H7 (cell line): ENCODE data around the gene RNF111. TPM values are rescaled to one million over a fixed set of nuclear protein-coding genes. Genes with fewer than 3 reads are reported as not detected.
A peak's percentile ranks its signal among the peaks of the same experiment; 100 is the strongest.
"Not testable (repeated sequence)": the region's sequence is repeated elsewhere in the genome, so short reads cannot be mapped to it uniquely, and the experiment has no call there.

Experiments used
- DNase-seq: peaks from one replicate; pipeline ENCODE4 v3.0.0; 2012
- H3K27me3 ChIP-seq: 2 replicates; pipeline ENCODE4 v1.6.0; 2011; ENCODE audit warnings: mild to moderate bottlenecking, low read length; ENCODE audit not compliant: control insufficient read depth, insufficient read depth
- H3K36me3 ChIP-seq: replicated peaks from 2 replicates; pipeline ENCODE4 v1.5.1; 2011; ENCODE audit warnings: low read length; ENCODE audit not compliant: control insufficient read depth, insufficient read depth
- H3K4me3 ChIP-seq: 2 replicates; pipeline ENCODE4 v1.5.1; 2011; ENCODE audit warnings: low read depth, mild to moderate bottlenecking, control low read depth, low read length, moderate library complexity; ENCODE audit not compliant: insufficient read depth
- total RNA-seq: library from RNA; depleted of rRNA; stranded (reverse); fragments of >200 nt; shearing (Covaris generic); gene quantifications from 2 replicates; pipeline ENCODE4 v1.2.3, GENCODE V29; 2014

Gene RNF111
- total RNA-seq, 1 experiment from 2014 or later, result 13.8 TPM

GRCh38 chr15:59120937-59121336, 133.5 kb downstream of the RNF111 start:
- no peak for DNase-seq
- peaks cover 40% of the 10 kb centered on the region for H3K36me3 ChIP-seq

GRCh38 chr15:59124261-59124660, 136.8 kb downstream of the RNF111 start:
- no peak for DNase-seq
- no peaks in the 10 kb centered on the region for H3K27me3 ChIP-seq
- no peak overlapping the region for H3K4me3 ChIP-seq
- peaks cover 19% of the 10 kb centered on the region for H3K36me3 ChIP-seq

More at GRCh38 chr15:59120937-59121336, 133.5 kb downstream of the RNF111 start:
- no peak overlapping the region for H3K4me3 ChIP-seq
- H3K27me3 ChIP-seq, result no peaks in the 10 kb centered on the region

- not testable (repeated sequence) for DNase-seq, H3K27me3 ChIP-seq, H3K4me3 ChIP-seq
- H3K36me3 ChIP-seq, result peaks cover 19% of the 10 kb centered on the region
These were observed 138.2 kb downstream of the RNF111 start for GRCh38 chr15:59125683-59126082.

GRCh38 chr15:59127255-59127654, 139.8 kb downstream of the RNF111 start:
- H3K4me3 ChIP-seq, H3K27me3 ChIP-seq, DNase-seq: not testable (repeated sequence)
- peaks cover 23% of the 10 kb centered on the region for H3K36me3 ChIP-seq

GRCh38 chr15:59131456-59131855, 144.0 kb downstream of the RNF111 start:
- Histone ChIP-seq H3K4me3 (no peak overlapping the region), H3K36me3 (peaks cover 14% of the 10 kb centered on the region), H3K27me3 (no peaks in the 10 kb centered on the region)
- DNase-seq, result no peak

- Histone ChIP-seq H3K36me3 (peaks cover 18% of the 10 kb centered on the region), H3K27me3 (no peaks in the 10 kb centered on the region), H3K4me3 (no peak overlapping the region)
- DNase-seq, result no peak
These were observed 144.6 kb downstream of the RNF111 start for GRCh38 chr15:59131969-59132562.

- DNase-seq, result no peak
- Histone ChIP-seq H3K4me3 (no peak overlapping the region), H3K36me3 (peaks cover 30% of the 10 kb centered on the region), H3K27me3 (no peaks in the 10 kb centered on the region)
These were observed 146.5 kb downstream of the RNF111 start for GRCh38 chr15:59133929-59134427.

- H3K36me3 ChIP-seq, result peaks cover 27% of the 10 kb centered on the region
- no peak for DNase-seq
- H3K27me3 ChIP-seq, result no peaks in the 10 kb centered on the region
- no peak overlapping the region for H3K4me3 ChIP-seq
These were observed 150.1 kb downstream of the RNF111 start for GRCh38 chr15:59137566-59137965.

- H3K36me3 ChIP-seq, result peaks cover 30% of the 10 kb centered on the region
- peak; percentile 90 for DNase-seq
- H3K27me3 ChIP-seq, result no peaks in the 10 kb centered on the region
- no peak overlapping the region for H3K4me3 ChIP-seq
These were observed 150.8 kb downstream of the RNF111 start for GRCh38 chr15:59138243-59138642.

GRCh38 chr15:59140422-59141226, 153.2 kb downstream of the RNF111 start:
- Histone ChIP-seq H3K4me3 (no peak overlapping the region), H3K36me3 (peaks cover 27% of the 10 kb centered on the region), H3K27me3 (no peaks in the 10 kb centered on the region)
- peak; percentile 41 for DNase-seq

- peaks cover 13% of the 10 kb centered on the region for H3K36me3 ChIP-seq
- no peak overlapping the region for H3K4me3 ChIP-seq
- H3K27me3 ChIP-seq, result no peaks in the 10 kb centered on the region
- DNase-seq, result no peak
These were observed 155.8 kb downstream of the RNF111 start for GRCh38 chr15:59143281-59143680.

- H3K36me3 ChIP-seq, DNase-seq, H3K27me3 ChIP-seq, H3K4me3 ChIP-seq: not testable (repeated sequence)
These were observed 157.1 kb downstream of the RNF111 start for GRCh38 chr15:59144594-59144993.
